GM15510 (cell line): ENCODE measurements around the gene SMOC1.

Source experiments
- POLR2A ChIP-seq: IDR thresholded peaks from 3 replicates; pipeline ENCODE4 v1.6.1; 2011; ENCODE audit warnings: borderline replicate concordance; ENCODE audit not compliant: insufficient read length; ENCODE audit errors: extremely low read depth

SMOC1 gene

GRCh38 chr14:69879175-69880043 lies at the start of gene SMOC1:
TSS of gene SMOC1 (plus strand) at chr14:69879416. CDS start at chr14:69879679, 263 bp downstream.
- no peak for TF ChIP-seq POLR2A

- no peak for TF ChIP-seq POLR2A
Observed at GRCh38 chr14:69838881-69839416, 40.3 kb upstream of the SMOC1 start.

- TF ChIP-seq POLR2A, result no peak
Observed at GRCh38 chr14:69839661-69840060, 39.6 kb upstream of the SMOC1 start.

GRCh38 chr14:69841656-69842055 lies 37.6 kb upstream of the SMOC1 start:
- TF ChIP-seq POLR2A, result no peak

GRCh38 chr14:69842686-69843420 lies 36.4 kb upstream of the SMOC1 start:
- no peak for TF ChIP-seq POLR2A

GRCh38 chr14:69844171-69844570 lies 35.0 kb upstream of the SMOC1 start:
- TF ChIP-seq POLR2A, result no peak

- TF ChIP-seq POLR2A, result no peak
Observed at GRCh38 chr14:69845050-69845581, 34.1 kb upstream of the SMOC1 start.

GRCh38 chr14:69845787-69846186 lies 33.4 kb upstream of the SMOC1 start:
- no peak for TF ChIP-seq POLR2A

GRCh38 chr14:69848156-69848555 lies 31.1 kb upstream of the SMOC1 start:
- TF ChIP-seq POLR2A, result no peak

GRCh38 chr14:69848903-69849391 lies 30.3 kb upstream of the SMOC1 start:
- no peak for TF ChIP-seq POLR2A

GRCh38 chr14:69850086-69850735 lies 29.0 kb upstream of the SMOC1 start:
- no peak for TF ChIP-seq POLR2A

GRCh38 chr14:69850736-69851112 lies 28.5 kb upstream of the SMOC1 start:
- no peak for TF ChIP-seq POLR2A

- no peak for TF ChIP-seq POLR2A
Observed at GRCh38 chr14:69852531-69853321, 26.5 kb upstream of the SMOC1 start.

- TF ChIP-seq POLR2A, result no peak
Observed at GRCh38 chr14:69853774-69854173, 25.4 kb upstream of the SMOC1 start.
